ENCODE data around the gene ZNF724. TPM values are rescaled to one million over a fixed set of nuclear protein-coding genes. Genes with fewer than 3 reads are reported as not detected.

ZNF724 gene
- total and polyA plus RNA-seq, 2 of the 8 experiments (the other 6 are each of a cell fraction or from before 2014, with no cell fraction given) = 8.7 to 67.2 TPM

DNA sequence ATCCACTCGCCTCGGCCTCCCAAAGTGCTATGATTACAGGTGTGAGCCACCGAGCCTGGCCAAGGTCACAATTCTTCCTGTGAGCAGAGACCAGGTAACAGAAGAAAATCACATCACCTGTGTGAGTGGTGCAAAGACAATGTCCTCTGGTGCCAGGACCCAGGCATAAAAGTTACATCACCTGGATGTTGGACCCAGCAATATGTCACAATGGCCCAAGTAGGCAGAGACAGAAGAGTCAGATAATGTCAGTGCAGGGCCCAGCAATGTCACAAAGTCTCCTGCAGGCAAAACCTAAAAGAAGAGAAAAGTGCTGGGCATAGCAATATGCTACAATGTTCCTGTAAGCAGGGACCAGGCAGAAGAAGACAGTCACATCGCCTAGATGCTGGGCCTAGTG, 5.5 kb upstream of the ZNF724 start:
- Histone ChIP-seq H2BK15ac (ENCODE audit: low read length) (no peak overlapping the region), H4K5ac (ENCODE audit: insufficient read length, low read depth, low read length) (no peak overlapping the region), H2BK20ac (ENCODE audit: low read length) (no peak overlapping the region), H3K4me2 (ENCODE audit: insufficient read depth in 1 of 2, low read depth in 2 of 2, low read length in 2 of 2) (no peak overlapping the region), H3K23ac (ENCODE audit: insufficient read length) (no peak overlapping the region), H2BK5ac (ENCODE audit: low read depth, low read length) (no peak overlapping the region), H4K91ac (replicated peaks; ENCODE audit: insufficient read length, low read length) (no peak overlapping the region), H3K36me3 (ENCODE audit: control insufficient read depth in 2 of 4, insufficient read depth in 4 of 4, low read length in 3 of 4) (peaks cover 8 to 24% (median 20%) of the 10 kb centered on the region in 4 experiments; a peak in 7 of 8 replicates), H3K56ac (replicated peaks; ENCODE audit: insufficient read length, low read depth, low read length) (no peak overlapping the region), H3K79me2 (ENCODE audit: control insufficient read depth in 1 of 2, insufficient read depth in 2 of 2, low read length in 2 of 2) (no peaks in the 10 kb centered on the region), H3K4ac (replicated peaks; ENCODE audit: insufficient read length, low read depth, low read length) (no peak overlapping the region), H2BK120ac (replicated peaks; ENCODE audit: low read depth, low read length) (no peak overlapping the region), H3K27me3 (replicated peaks in 1 of 4; ENCODE audit: control insufficient read depth in 3 of 4, extremely low read depth in 1 of 4, insufficient read depth in 3 of 4, low read length in 3 of 4) (no peaks in the 10 kb centered on the region), H3K14ac (ENCODE audit: insufficient read length) (no peak overlapping the region), H3K18ac (ENCODE audit: extremely low read depth, low read length) (no peak overlapping the region), H2AK5ac (ENCODE audit: low read depth, low read length) (no peak overlapping the region), H4K20me1 (replicated peaks in 1 of 2; ENCODE audit: control insufficient read depth in 1 of 2, insufficient read depth in 2 of 2, low read length in 2 of 2) (peaks cover 0 to 5% of the 10 kb centered on the region in 2 experiments), H3K9me3 (ENCODE audit: insufficient read depth in 2 of 2, low read depth in 1 of 2, low read length in 1 of 2) (no peaks in the 10 kb centered on the region), H4K8ac (ENCODE audit: extremely low read depth, insufficient read depth, low read length) (no peak overlapping the region), H2AFZ (ENCODE audit: low read length) (no peak overlapping the region), H2BK12ac (ENCODE audit: low read depth, low read length) (no peak overlapping the region), H3K27ac (ENCODE audit: low read depth, low read length) (no peak overlapping the region), H3K4me3 (ENCODE audit: extremely low read depth in 1 of 4, insufficient read depth in 2 of 4, low read depth in 3 of 4, low read length in 4 of 4) (no peak overlapping the region), H3K79me1 (ENCODE audit: low read depth, low read length) (no peaks in the 10 kb centered on the region), H3K9ac (replicated peaks in 1 of 4; ENCODE audit: extremely low read depth in 1 of 4, low read depth in 3 of 4, low read length in 3 of 4) (no peak overlapping the region), H3K4me1 (replicated peaks in 1 of 4; ENCODE audit: control insufficient read depth in 3 of 4, insufficient read depth in 4 of 4, low read length in 3 of 4) (no peaks in the 10 kb centered on the region), H3K23me2 (ENCODE audit: low read depth, low read length) (no peaks in the 10 kb centered on the region)
- no peak for FAIRE-seq
- no peak for TF ChIP-seq SP2 (IDR thresholded peaks at IDR 0.05; ENCODE audit: low read length)
- TF ChIP-seq, protein P1, sequence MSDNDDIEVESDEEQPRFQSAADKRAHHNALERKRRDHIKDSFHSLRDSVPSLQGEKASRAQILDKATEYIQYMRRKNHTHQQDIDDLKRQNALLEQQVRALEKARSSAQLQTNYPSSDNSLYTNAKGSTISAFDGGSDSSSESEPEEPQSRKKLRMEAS (IDR thresholded peaks at IDR 0.05) = no peak
- no peak for TF ChIP-seq CHD1 (IDR thresholded peaks at IDR 0.05; ENCODE audit: low read depth, low read length)
- no peak for TF ChIP-seq HDAC2 (IDR thresholded peaks at IDR 0.05; ENCODE audit: borderline replicate concordance in 1 of 2, low read depth in 2 of 2, low read length in 2 of 2)
- no peak for TF ChIP-seq TEAD4 (IDR thresholded peaks at IDR 0.05; ENCODE audit: low read depth, low read length)
- no peak for TF ChIP-seq BACH1 (IDR thresholded peaks at IDR 0.05; ENCODE audit: low read length)
- TF ChIP-seq SIX5 (IDR thresholded peaks at IDR 0.05; ENCODE audit: low read depth, low read length) = no peak
- no peak for TF ChIP-seq CBX8 (IDR thresholded peaks at IDR 0.05; ENCODE audit: borderline replicate concordance, low read depth, low read length)
- no peak; a peak in 1 of 3 replicates for TF ChIP-seq POLR2A (IDR thresholded peaks at IDR 0.05; ENCODE audit: control extremely low read depth in 1 of 2, low read depth in 2 of 2, low read length in 2 of 2)
- no peak for TF ChIP-seq PHF8 (conservative IDR thresholded peaks at IDR 0.05; ENCODE audit: low read depth, low read length)
- ChIA-PET POLR2A (ENCODE audit: partially characterized antibody) (interaction anchor here (1.2 to 21.9 kb wide), 3 partner anchors 13 to 180 kb away, joined by 3 to 383 read pairs (median 6); no protein-coding TSS in a partner anchor), CTCF (ENCODE audit: partially characterized antibody) (no interaction called here)
- no peak for DNase-seq (ENCODE audit: low read depth in 1 of 2, low spot score in 2 of 2)
- 89% methylated on average over 4 of the region's 4 CpGs; no CpG with 5 or more reads in 1 of the 2 experiments for WGBS, 2 experiments (ENCODE audit: extremely low coverage in 1 of 2, insufficient coverage in 1 of 2, insufficient read length in 1 of 2, insufficient replicate concordance in 2 of 2, low coverage in 1 of 2, low lambda C conversion rate in 2 of 2, missing lambda C conversion rate in 1 of 2)

All from H1 (cell line).